Lower leg skin (tissue), 3 donors: Measurements from ENCODE around the gene ZFHX3.

Experiments
- POLR2A ChIP-seq, 2 donors: fragments of 450-650 bp; IDR thresholded peaks; one replicate each; pipeline ENCODE4 v1.6.1; 2016 to 2017; ENCODE audit warnings: antibody characterized with exemption in 2 of 2, mild to moderate bottlenecking in 1 of 2, moderate library complexity in 1 of 2
- TF ChIP-seq, protein P1 (sequence below), 3 donors: fragments of 450-650 bp; IDR thresholded peaks; one replicate each; pipeline ENCODE4 v1.5.1; 2016; ENCODE audit warnings: antibody characterized with exemption in 3 of 3, mild to moderate bottlenecking in 3 of 3, moderate library complexity in 2 of 3

DNA sequence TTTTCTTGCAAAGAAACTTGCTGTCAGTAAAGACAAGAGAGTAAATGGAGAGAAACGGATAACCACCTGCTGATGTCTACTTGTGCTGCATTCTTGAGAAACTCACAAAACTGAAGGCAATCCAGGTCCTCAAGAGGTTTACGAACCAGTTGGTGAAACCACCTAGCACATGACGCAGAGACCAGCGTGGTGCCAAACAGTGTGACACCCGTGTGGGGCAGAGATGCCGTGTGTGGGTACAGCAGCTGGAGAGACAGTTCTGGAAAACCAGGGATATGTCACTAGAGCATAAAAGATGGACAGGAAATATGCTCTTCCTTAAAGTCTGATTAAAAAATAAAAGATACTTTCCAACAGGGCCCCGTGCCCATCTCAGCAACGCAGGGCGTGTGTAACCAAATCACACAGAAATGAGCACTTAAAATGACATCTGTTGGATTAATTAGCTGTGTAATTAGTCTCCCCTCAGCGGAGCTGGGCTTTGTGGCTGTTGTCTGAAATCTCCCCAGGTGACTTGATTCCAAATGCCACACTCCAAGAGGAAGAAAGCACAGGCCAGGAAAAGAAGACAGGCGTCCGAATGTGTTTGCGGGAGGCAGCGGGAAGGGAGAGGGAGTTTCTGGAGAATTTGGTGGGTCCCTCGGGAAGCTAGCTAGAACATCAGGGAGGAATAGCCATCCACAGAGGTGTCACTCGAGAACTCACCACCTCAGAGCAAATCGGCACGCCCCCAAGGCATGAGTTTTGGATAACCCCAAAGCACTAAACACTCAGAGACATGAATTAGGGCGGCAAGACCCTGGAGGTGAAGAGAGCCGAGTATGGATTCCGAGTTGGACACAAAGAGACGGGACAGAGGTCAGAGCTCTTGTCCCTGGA lies 109.8 kb downstream of the ZFHX3 start:
- TF ChIP-seq, protein P1, sequence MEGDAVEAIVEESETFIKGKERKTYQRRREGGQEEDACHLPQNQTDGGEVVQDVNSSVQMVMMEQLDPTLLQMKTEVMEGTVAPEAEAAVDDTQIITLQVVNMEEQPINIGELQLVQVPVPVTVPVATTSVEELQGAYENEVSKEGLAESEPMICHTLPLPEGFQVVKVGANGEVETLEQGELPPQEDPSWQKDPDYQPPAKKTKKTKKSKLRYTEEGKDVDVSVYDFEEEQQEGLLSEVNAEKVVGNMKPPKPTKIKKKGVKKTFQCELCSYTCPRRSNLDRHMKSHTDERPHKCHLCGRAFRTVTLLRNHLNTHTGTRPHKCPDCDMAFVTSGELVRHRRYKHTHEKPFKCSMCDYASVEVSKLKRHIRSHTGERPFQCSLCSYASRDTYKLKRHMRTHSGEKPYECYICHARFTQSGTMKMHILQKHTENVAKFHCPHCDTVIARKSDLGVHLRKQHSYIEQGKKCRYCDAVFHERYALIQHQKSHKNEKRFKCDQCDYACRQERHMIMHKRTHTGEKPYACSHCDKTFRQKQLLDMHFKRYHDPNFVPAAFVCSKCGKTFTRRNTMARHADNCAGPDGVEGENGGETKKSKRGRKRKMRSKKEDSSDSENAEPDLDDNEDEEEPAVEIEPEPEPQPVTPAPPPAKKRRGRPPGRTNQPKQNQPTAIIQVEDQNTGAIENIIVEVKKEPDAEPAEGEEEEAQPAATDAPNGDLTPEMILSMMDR (IDR thresholded peaks at IDR 0.05) = no peak
- TF ChIP-seq POLR2A (IDR thresholded peaks at IDR 0.05) = no peak
